ENCODE results near the gene RHEX.
"Not testable (repeated sequence)": the region's sequence is repeated elsewhere in the genome, so short reads cannot be mapped to it uniquely, and the experiment has no call there.

RHEX gene

GRCh38 chr1:206055639-206056323 lies 2.8 kb downstream of the RHEX start:
- not testable (repeated sequence) for FAIRE-seq

GRCh38 chr1:206058289-206058926 lies 5.4 kb downstream of the RHEX start:
- peak; percentile 70 for FAIRE-seq
- not testable (repeated sequence) for DNase-seq (ENCODE audit: extremely low spot score, insufficient read length, low read depth)

More at GRCh38 chr1:206055639-206056323, 2.8 kb downstream of the RHEX start:
- DNase-seq (ENCODE audit: extremely low spot score, insufficient read length, low read depth), result not testable (repeated sequence)

- FAIRE-seq (peak; percentile 5), DNase-seq (ENCODE audit: extremely low spot score, insufficient read length, low read depth) (no peak)
Observed at GRCh38 chr1:206058927-206059292, 5.9 kb downstream of the RHEX start.

GRCh38 chr1:206059355-206059915 lies 6.5 kb downstream of the RHEX start:
- no peak for FAIRE-seq
- no peak for DNase-seq (ENCODE audit: extremely low spot score, insufficient read length, low read depth)

GRCh38 chr1:206060844-206061243 lies 7.9 kb downstream of the RHEX start:
- DNase-seq (ENCODE audit: extremely low spot score, insufficient read length, low read depth) (no peak), FAIRE-seq (no peak)

- no peak for FAIRE-seq
- DNase-seq (ENCODE audit: extremely low spot score, insufficient read length, low read depth), result no peak
Observed at GRCh38 chr1:206062464-206062863, 9.5 kb downstream of the RHEX start.

GRCh38 chr1:206064001-206064400 lies 11.0 kb downstream of the RHEX start:
- not testable (repeated sequence) for DNase-seq (ENCODE audit: extremely low spot score, insufficient read length, low read depth); FAIRE-seq

GRCh38 chr1:206064501-206064900 lies 11.5 kb downstream of the RHEX start:
- DNase-seq (ENCODE audit: extremely low spot score, insufficient read length, low read depth); FAIRE-seq: not testable (repeated sequence)

GRCh38 chr1:206065547-206066145 lies 12.7 kb downstream of the RHEX start:
- DNase-seq (ENCODE audit: extremely low spot score, insufficient read length, low read depth) (no peak), FAIRE-seq (no peak)

GRCh38 chr1:206066479-206067171 lies 13.7 kb downstream of the RHEX start:
- FAIRE-seq (peak; percentile 86), DNase-seq (ENCODE audit: extremely low spot score, insufficient read length, low read depth) (no peak)

GRCh38 chr1:206067486-206068227 lies 14.7 kb downstream of the RHEX start:
- no peak for DNase-seq (ENCODE audit: extremely low spot score, insufficient read length, low read depth)
- FAIRE-seq, result no peak

- no peak for DNase-seq (ENCODE audit: extremely low spot score, insufficient read length, low read depth)
- FAIRE-seq, result no peak
Observed at GRCh38 chr1:206068314-206068713, 15.3 kb downstream of the RHEX start.

GRCh38 chr1:206070627-206071304 lies 17.8 kb downstream of the RHEX start:
- no peak for FAIRE-seq
- no peak for DNase-seq (ENCODE audit: extremely low spot score, insufficient read length, low read depth)

GRCh38 chr1:206074839-206075238 lies 21.9 kb downstream of the RHEX start:
- no peak for DNase-seq (ENCODE audit: extremely low spot score, insufficient read length, low read depth)
- FAIRE-seq, result no peak

GRCh38 chr1:206075786-206076755 lies 23.1 kb downstream of the RHEX start:
- FAIRE-seq (no peak), DNase-seq (ENCODE audit: extremely low spot score, insufficient read length, low read depth) (no peak)

- FAIRE-seq (no peak), DNase-seq (ENCODE audit: extremely low spot score, insufficient read length, low read depth) (no peak)
Observed at GRCh38 chr1:206079135-206079534, 26.2 kb downstream of the RHEX start.

- DNase-seq (ENCODE audit: extremely low spot score, insufficient read length, low read depth), result no peak
- FAIRE-seq, result no peak
Observed at GRCh38 chr1:206080026-206080820, 27.2 kb downstream of the RHEX start.

All from GM18507 (cell line).